GM23338 (cell line): Measurements from ENCODE around the gene NLRP1. TPM values are rescaled to one million over a fixed set of nuclear protein-coding genes. Genes with fewer than 3 reads are reported as not detected.

ENCODE experiments used
- ATAC-seq: fragments of 200-7000 bp; cut with Tn5 transposase; 3 replicates; pipeline ENCODE4 v1.9.1; 2020
- DNase-seq: peaks from one replicate; pipeline ENCODE4 v3.0.0-alpha.2; 2015; ENCODE audit warnings: low spot score
- H2AFZ ChIP-seq: fragments of 200-600 bp; sonication (generic); 2 replicates; pipeline ENCODE4 v1.8.0; 2016; ENCODE audit warnings: antibody characterized with exemption, mild to moderate bottlenecking, moderate library complexity
- H3F3A ChIP-seq: fragments of 200-600 bp; sonication (generic); replicated peaks from 2 replicates; pipeline ENCODE4 v1.8.0; 2017; ENCODE audit warnings: antibody characterized with exemption, mixed run types, low read depth
- H3K27ac ChIP-seq: fragments of 200-600 bp; sonication (generic); 2 replicates; pipeline ENCODE4 v1.6.1; 2016; ENCODE audit warnings: low read depth
- H3K27me3 ChIP-seq: fragments of 200-600 bp; sonication (generic); 2 replicates; pipeline ENCODE4 v1.8.0; 2016; ENCODE audit warnings: mild to moderate bottlenecking, mixed run types, moderate library complexity; ENCODE audit not compliant: insufficient read depth
- H3K36me3 ChIP-seq: fragments of 200-600 bp; sonication (generic); 2 replicates; pipeline ENCODE4 v1.8.0; 2016; ENCODE audit warnings: mild to moderate bottlenecking; ENCODE audit not compliant: insufficient read depth
- H3K4me1 ChIP-seq: fragments of 200-600 bp; sonication (generic); 2 replicates; pipeline ENCODE4 v1.8.0; 2016; ENCODE audit warnings: mild to moderate bottlenecking, moderate library complexity; ENCODE audit not compliant: insufficient read depth
- H3K4me2 ChIP-seq: fragments of 200-600 bp; sonication (generic); 2 replicates; pipeline ENCODE4 v1.7.1; 2017; ENCODE audit warnings: mixed run types
- H3K4me3 ChIP-seq: fragments of 200-600 bp; sonication (generic); 2 replicates; pipeline ENCODE4 v1.6.1; 2016; ENCODE audit warnings: mixed run types
- H3K79me2 ChIP-seq: fragments of 200-600 bp; sonication (generic); replicated peaks from 2 replicates; pipeline ENCODE4 v1.8.0; 2017; ENCODE audit warnings: mild to moderate bottlenecking; ENCODE audit not compliant: insufficient read depth
- H3K9me2 ChIP-seq: fragments of 200-600 bp; sonication (generic); 2 replicates; pipeline ENCODE4 v1.8.0; 2017; ENCODE audit not compliant: insufficient read depth
- H4K20me1 ChIP-seq: fragments of 200-600 bp; sonication (generic); replicated peaks from 2 replicates; pipeline ENCODE4 v1.8.0; 2017; ENCODE audit warnings: mild to moderate bottlenecking; ENCODE audit not compliant: insufficient read depth
- H3K27ac Mint-ChIP-seq: 2 replicates; pipeline ENCODE4 v1.8.0; 2020; ENCODE audit warnings: inconsistent platforms, mild to moderate bottlenecking, moderate library complexity, mixed read lengths
- H3K27me3 Mint-ChIP-seq: 3 replicates; pipeline ENCODE4 v1.8.0; 2022; ENCODE audit warnings: low read depth, mild to moderate bottlenecking, moderate library complexity, mixed read lengths, inconsistent platforms; ENCODE audit not compliant: insufficient read depth, poor library complexity
- H3K36me3 Mint-ChIP-seq: 3 replicates; pipeline ENCODE4 v1.8.0; 2021; ENCODE audit warnings: low read depth, mild to moderate bottlenecking, inconsistent platforms, moderate library complexity, mixed read lengths
- H3K4me1 Mint-ChIP-seq: 3 replicates; pipeline ENCODE4 v1.8.0; 2020; ENCODE audit warnings: mild to moderate bottlenecking, inconsistent platforms, mixed read lengths
- H3K4me3 Mint-ChIP-seq: 3 replicates; pipeline ENCODE4 v1.8.0; 2021; ENCODE audit warnings: moderate library complexity, mild to moderate bottlenecking, inconsistent platforms, mixed read lengths
- H3K9me3 Mint-ChIP-seq: 3 replicates; pipeline ENCODE4 v1.8.0; 2020; ENCODE audit warnings: moderate library complexity, mild to moderate bottlenecking, inconsistent platforms, mixed read lengths
- CREB1 ChIP-seq: fragments of 250-450 bp; sonication (Bioruptor Pico); IDR thresholded peaks from 2 replicates; pipeline ENCODE4 v1.5.0; 2020; ENCODE audit warnings: low read depth, mild to moderate bottlenecking, moderate library complexity
- CTCF ChIP-seq, 2 experiments: fragments of 200-600 bp in 1 of 2; sonication (generic) in 1 of 2; conservative IDR thresholded peaks; 2 replicates each; pipeline versions ENCODE4 v1.5.1 to v1.6.1; 2016 to 2017; ENCODE audit warnings: antibody characterized with exemption in 2 of 2, low read depth in 2 of 2, mild to moderate bottlenecking in 2 of 2, moderate library complexity in 1 of 2
- ETS1 ChIP-seq: IDR thresholded peaks from 2 replicates; pipeline ENCODE4 v1.6.1; 2016; ENCODE audit warnings: antibody characterized with exemption
- EZH2 ChIP-seq: fragments of 200-600 bp; sonication (generic); IDR thresholded peaks from one replicate; pipeline ENCODE4 v1.8.0; 2017; ENCODE audit warnings: antibody characterized with exemption, mild to moderate bottlenecking, low read depth; ENCODE audit not compliant: unreplicated experiment
- EZH2phosphoT487 ChIP-seq: fragments of 200-600 bp; sonication (generic); IDR thresholded peaks from one replicate; pipeline ENCODE4 v1.8.1; 2018; ENCODE audit warnings: antibody characterized with exemption; ENCODE audit not compliant: unreplicated experiment
- JUNB ChIP-seq: IDR thresholded peaks from one replicate; pipeline ENCODE4 v1.6.1; 2016; ENCODE audit warnings: antibody characterized with exemption; ENCODE audit not compliant: unreplicated experiment
- NANOG ChIP-seq: IDR thresholded peaks from 2 replicates; pipeline ENCODE4 v1.6.1; 2016; ENCODE audit warnings: antibody characterized with exemption, borderline replicate concordance
- POLR2AphosphoS5 ChIP-seq: IDR thresholded peaks from 2 replicates; pipeline ENCODE4 v1.6.1; 2016; ENCODE audit warnings: antibody characterized with exemption, low read depth
- REST ChIP-seq: IDR thresholded peaks from one replicate; pipeline ENCODE4 v1.6.1; 2018; ENCODE audit warnings: antibody characterized with exemption; ENCODE audit not compliant: unreplicated experiment
- STAT1 ChIP-seq: IDR thresholded peaks from one replicate; pipeline ENCODE4 v1.6.1; 2016; ENCODE audit warnings: antibody characterized with exemption; ENCODE audit not compliant: unreplicated experiment
- ZNF114 ChIP-seq: fragments of 250-450 bp; sonication (Bioruptor Pico); IDR thresholded peaks from 2 replicates; pipeline ENCODE4 v1.5.0; 2020; ENCODE audit warnings: mild to moderate bottlenecking, moderate library complexity
- ZNF331 ChIP-seq: fragments of 250-450 bp; sonication (Bioruptor Pico); IDR thresholded peaks from 2 replicates; pipeline ENCODE4 v1.5.0; 2020; ENCODE audit warnings: low read depth, mild to moderate bottlenecking, moderate library complexity
- ZNF462 ChIP-seq: fragments of 250-450 bp; sonication (Bioruptor Pico); IDR thresholded peaks from 2 replicates; pipeline ENCODE4 v1.5.0; 2020; ENCODE audit warnings: mild to moderate bottlenecking, moderate library complexity
- polyA plus RNA-seq: library from polyadenylated mRNA; unstranded; fragments of >200 nt; fragmentation: Nextera tagmentation; extraction: Ambion mirVana; gene quantifications from 2 replicates; pipeline ENCODE4 v1.2.1, GENCODE V29; 2016
- total RNA-seq: library from RNA; depleted of rRNA; stranded (reverse); fragments of >200 nt; shearing (Covaris generic); gene quantifications from 2 replicates; pipeline ENCODE4 v1.2.3, GENCODE V29; 2014

Gene NLRP1
- total and polyA plus RNA-seq, 2 experiments from 2014 or later: 7.6 to 16.2 TPM

- Mint-ChIP-seq H3K36me3 (no peaks in the 10 kb centered on the region), H3K4me1 (peaks cover 6% of the 10 kb centered on the region), H3K9me3 (peaks cover 9% of the 10 kb centered on the region; the same call in 1 of the 3 replicates), H3K27me3 (no peaks in the 10 kb centered on the region), H3K4me3 (no peak overlapping the region), H3K27ac (no peak overlapping the region)
- no peak overlapping the region for H3K4me2 ChIP-seq
- no peaks in the 10 kb centered on the region for H3K9me2 ChIP-seq
- H3K27ac ChIP-seq: no peak overlapping the region
- no peaks in the 10 kb centered on the region for H3F3A ChIP-seq
- TF ChIP-seq POLR2AphosphoS5 (no peak), STAT1 (no peak), EZH2phosphoT487 (no peak), CTCF (conservative IDR thresholded peaks at IDR 0.05; ENCODE audit: low read depth in 2 of 2) (no peak), JUNB (no peak), CREB1 (no peak), REST (no peak), ZNF114 (CRISPR knock-in tag) (no peak), ETS1 (no peak), ZNF462 (no peak), ZNF331 (CRISPR knock-in tag) (no peak), NANOG (no peak), EZH2 (no peak)
- no peaks in the 10 kb centered on the region for H4K20me1 ChIP-seq
- H3K27me3 ChIP-seq: no peaks in the 10 kb centered on the region
- no peaks in the 10 kb centered on the region for H3K79me2 ChIP-seq
- H3K4me1 ChIP-seq: 0 out of 2 replicates have a peak, but pooled peaks cover 4% of the 10 kb centered on the region
- DNase-seq: no peak
- no peak overlapping the region for H3K4me3 ChIP-seq
- no peak overlapping the region for H2AFZ ChIP-seq
- ATAC-seq: no peak
- no peaks in the 10 kb centered on the region for H3K36me3 ChIP-seq
Observed at GRCh38 chr17:5582209-5583185, 1.8 kb downstream of the NLRP1 start.
